IPS-20b (cell line): Measurements from ENCODE around the gene GNG2.

ENCODE experiments used
- H3K27ac ChIP-seq: one replicate; pipeline ENCODE4 v1.5.1; 2013; ENCODE audit warnings: low read length
- H3K27me3 ChIP-seq: 2 replicates; pipeline ENCODE4 v1.6.1; 2013; ENCODE audit warnings: mild to moderate bottlenecking, low read length, inconsistent platforms; ENCODE audit not compliant: insufficient read depth
- H3K36me3 ChIP-seq: 2 replicates; pipeline ENCODE4 v1.6.1; 2013; ENCODE audit warnings: low read depth, mild to moderate bottlenecking, inconsistent platforms, low read length, moderate library complexity; ENCODE audit not compliant: insufficient read depth
- H3K4me1 ChIP-seq: 2 replicates; pipeline ENCODE4 v1.6.1; 2013; ENCODE audit warnings: mild to moderate bottlenecking, control low read depth, inconsistent platforms, low read length, moderate library complexity; ENCODE audit not compliant: insufficient read depth
- H3K4me3 ChIP-seq: 2 replicates; pipeline ENCODE4 v1.5.1; 2013; ENCODE audit warnings: mild to moderate bottlenecking, low read length, inconsistent platforms
- H3K9ac ChIP-seq: 2 replicates; pipeline ENCODE4 v1.6.1; 2013; ENCODE audit warnings: low read depth, mild to moderate bottlenecking, inconsistent platforms, low read length, moderate library complexity
- H3K9me3 ChIP-seq: 2 replicates; pipeline ENCODE4 v1.6.1; 2013; ENCODE audit warnings: mild to moderate bottlenecking, low read depth, low read length, inconsistent platforms; ENCODE audit not compliant: insufficient read depth

The GNG2 gene

DNA sequence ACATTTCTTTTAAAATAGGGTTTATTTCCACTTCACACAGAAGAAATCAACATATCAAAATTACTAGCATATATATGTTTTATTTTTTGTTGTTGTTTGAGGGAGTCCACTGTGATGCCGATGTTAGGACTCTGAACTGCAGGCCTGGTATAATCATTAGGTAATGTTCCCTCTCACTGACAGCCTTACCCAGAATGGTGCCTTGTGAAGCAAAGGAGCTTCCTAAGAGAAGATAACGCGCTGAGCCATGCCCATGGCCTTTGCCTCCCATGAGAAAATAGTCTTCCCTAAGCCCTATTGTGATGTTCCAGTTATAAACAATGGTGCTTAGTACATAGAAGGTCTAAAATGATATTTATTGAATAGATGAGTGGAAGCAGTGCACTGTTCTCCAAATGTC is 12.0 kb downstream of the GNG2 start:
- Histone ChIP-seq H3K4me1 (peaks cover 4% of the 10 kb centered on the region; the same call in 1 of the 2 replicates), H3K9me3 (no peaks in the 10 kb centered on the region), H3K36me3 (no peaks in the 10 kb centered on the region), H3K4me3 (no peak overlapping the region), H3K27me3 (no peaks in the 10 kb centered on the region), H3K27ac (no peak overlapping the region), H3K9ac (no peak overlapping the region)

DNA sequence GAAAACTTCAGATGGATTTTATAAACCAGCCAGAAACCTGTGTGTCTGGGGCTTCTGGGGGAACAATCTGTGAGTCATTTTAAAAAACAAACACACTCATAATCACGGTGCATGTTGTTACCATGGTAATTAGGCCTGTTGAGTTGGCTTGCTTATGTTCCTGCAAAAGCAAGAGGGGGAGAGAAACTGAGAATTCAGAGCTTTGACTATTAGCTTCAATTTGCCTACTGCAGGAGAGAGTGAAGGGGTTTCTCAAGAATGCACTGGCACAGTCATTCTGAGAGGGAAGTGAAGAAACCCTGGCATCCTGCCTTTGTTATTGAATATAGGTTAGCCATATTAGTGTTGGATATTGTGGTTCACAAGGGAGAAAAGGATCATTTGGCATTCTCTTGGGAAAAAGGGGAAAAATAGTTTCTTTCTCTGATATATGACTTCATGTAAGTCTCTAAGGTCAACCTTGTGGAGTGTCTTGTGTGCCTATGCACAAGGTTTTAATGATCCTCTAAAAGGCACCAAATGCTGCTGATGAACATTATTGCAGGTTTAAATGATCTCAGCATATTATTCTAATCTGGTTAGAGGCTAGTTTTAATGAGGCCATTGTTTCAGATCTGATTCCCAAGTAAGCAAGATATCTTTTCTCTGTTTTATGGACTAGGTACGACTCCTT is 12.9 kb downstream of the GNG2 start:
- Histone ChIP-seq H3K27me3 (no peaks in the 10 kb centered on the region), H3K27ac (no peak overlapping the region), H3K36me3 (no peaks in the 10 kb centered on the region), H3K9ac (no peak overlapping the region), H3K4me1 (0 out of 2 replicates have a peak, but pooled peaks cover 4% of the 10 kb centered on the region), H3K9me3 (no peaks in the 10 kb centered on the region), H3K4me3 (no peak overlapping the region)

DNA sequence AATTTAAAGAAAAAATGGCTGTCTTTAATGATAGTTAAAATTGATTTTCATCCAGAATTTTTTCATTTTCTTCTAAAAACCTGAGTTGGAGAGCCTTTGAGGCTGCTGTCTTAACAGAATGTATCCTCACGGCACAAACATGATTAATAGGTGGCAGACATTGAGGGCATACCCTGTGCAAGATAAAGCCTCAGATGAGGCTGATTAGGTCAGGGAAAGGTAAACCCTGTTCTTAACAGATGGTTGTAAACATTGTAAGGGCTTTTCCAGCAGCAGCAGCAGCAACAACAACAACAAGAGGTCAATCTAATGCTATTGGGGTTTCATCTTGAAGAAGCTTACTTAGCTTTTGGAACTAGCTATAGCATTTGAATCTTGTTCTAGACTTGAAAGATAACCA is 17.4 kb downstream of the GNG2 start:
- no peaks in the 10 kb centered on the region for H3K36me3 ChIP-seq
- no peak overlapping the region for H3K9ac ChIP-seq
- no peaks in the 10 kb centered on the region for H3K27me3 ChIP-seq
- no peak overlapping the region for H3K27ac ChIP-seq
- H3K9me3 ChIP-seq: no peaks in the 10 kb centered on the region
- no peak overlapping the region for H3K4me3 ChIP-seq
- H3K4me1 ChIP-seq: no peaks in the 10 kb centered on the region

DNA sequence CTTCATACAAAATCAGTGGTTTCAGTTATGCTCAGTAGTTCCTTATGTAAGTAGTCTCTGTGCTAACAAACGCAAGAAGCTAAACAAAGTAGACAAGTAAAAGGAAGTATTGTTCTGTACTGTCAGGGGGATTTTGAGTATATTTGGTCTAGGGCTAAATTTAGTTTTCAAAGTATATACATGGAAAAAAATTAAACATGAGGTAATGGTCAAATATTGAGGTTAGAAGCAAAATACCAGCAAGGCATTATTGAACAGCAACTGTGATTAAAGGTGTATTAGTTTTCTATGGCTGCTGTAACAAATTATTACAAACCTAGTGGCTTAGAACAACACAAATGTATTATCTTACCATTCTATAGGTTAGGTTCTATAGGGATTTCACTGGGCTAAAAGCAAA is 18.8 kb downstream of the GNG2 start:
- no peaks in the 10 kb centered on the region for H3K9me3 ChIP-seq
- no peak overlapping the region for H3K27ac ChIP-seq
- H3K36me3 ChIP-seq: no peaks in the 10 kb centered on the region
- no peak overlapping the region for H3K9ac ChIP-seq
- H3K4me3 ChIP-seq: no peak overlapping the region
- H3K27me3 ChIP-seq: no peaks in the 10 kb centered on the region
- H3K4me1 ChIP-seq: no peaks in the 10 kb centered on the region

DNA sequence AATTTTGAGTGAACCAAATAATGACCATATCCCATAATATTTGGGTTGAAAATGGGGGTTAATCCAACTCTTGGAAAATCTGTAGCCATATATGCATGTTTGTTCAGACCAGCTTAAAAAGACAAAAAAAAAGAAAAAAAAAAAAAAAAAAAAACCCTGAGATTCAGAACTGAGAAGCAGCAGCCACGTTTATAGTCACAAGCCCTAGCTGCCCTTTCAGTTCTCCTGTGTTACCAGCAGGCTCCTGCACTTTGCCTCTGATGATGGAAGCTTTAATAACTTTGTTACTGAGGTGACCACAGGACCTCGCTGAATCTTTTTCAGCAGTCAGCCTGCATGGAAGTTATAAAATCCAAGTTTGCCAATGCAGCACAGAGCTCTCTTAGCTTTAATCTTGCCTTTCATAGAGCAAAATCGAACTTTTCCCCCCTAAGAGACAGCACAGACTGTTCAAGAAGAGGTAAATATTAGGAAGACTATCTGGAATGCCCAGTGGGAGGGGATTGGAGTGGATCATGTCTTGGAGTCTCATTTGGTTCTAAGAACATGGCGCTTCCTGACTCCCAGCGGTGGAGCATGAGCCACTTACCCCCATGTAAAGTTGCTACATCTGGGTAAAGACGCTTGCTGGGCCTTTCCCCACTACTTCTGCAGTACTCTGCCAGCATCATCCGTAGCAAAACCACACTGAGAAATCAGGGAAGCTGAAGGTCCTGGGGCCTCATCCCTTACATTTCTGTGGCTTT is 20.6 kb downstream of the GNG2 start:
- H3K4me3 ChIP-seq: no peak overlapping the region
- no peaks in the 10 kb centered on the region for H3K27me3 ChIP-seq
- no peaks in the 10 kb centered on the region for H3K36me3 ChIP-seq
- no peaks in the 10 kb centered on the region for H3K9me3 ChIP-seq
- no peaks in the 10 kb centered on the region for H3K4me1 ChIP-seq
- H3K27ac ChIP-seq: no peak overlapping the region
- H3K9ac ChIP-seq: no peak overlapping the region

DNA sequence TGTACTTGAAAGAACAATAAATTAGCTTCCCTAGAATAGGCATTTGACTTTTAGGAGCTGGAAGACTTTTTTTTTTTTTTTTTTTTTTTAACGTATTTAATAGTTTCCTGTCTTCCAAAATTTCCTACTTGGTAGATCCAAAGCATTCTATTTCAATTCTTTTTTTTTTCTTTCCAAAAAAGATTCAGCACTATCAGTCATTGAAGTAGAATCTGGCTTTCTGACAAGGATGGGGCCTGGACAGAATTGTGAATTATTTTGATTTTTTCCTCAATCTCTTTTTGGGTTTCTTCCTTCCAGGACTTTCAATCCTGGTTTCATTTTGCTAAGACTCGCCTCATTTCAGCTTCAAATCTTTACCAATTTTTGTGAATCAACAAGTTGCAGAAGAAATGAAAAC is 21.2 kb downstream of the GNG2 start:
- Histone ChIP-seq H3K9me3 (no peaks in the 10 kb centered on the region), H3K9ac (no peak overlapping the region), H3K36me3 (no peaks in the 10 kb centered on the region), H3K4me3 (no peak overlapping the region), H3K4me1 (no peaks in the 10 kb centered on the region), H3K27me3 (no peaks in the 10 kb centered on the region), H3K27ac (no peak overlapping the region)

DNA sequence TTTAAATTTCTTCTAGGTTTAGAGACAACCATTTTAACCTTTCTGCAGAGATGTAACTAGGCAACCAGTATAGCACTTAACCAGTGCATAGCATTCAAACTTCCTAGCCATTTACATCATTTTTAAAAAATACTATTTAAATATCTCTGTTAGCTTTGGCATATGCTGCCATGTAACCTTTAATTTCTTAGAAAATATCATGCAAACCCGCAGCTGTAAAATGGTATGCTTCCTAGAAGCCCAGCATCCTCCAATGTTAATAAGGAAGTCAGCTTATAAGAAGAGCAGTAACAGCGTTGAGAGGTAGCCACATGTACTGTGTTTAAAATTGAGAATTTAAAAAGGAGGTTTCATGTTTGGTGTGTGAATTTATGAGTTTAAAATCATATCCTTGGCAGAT is 22.8 kb downstream of the GNG2 start:
- Histone ChIP-seq H3K4me1 (no peaks in the 10 kb centered on the region), H3K4me3 (no peak overlapping the region), H3K9ac (no peak overlapping the region), H3K27ac (no peak overlapping the region), H3K36me3 (no peaks in the 10 kb centered on the region), H3K27me3 (no peaks in the 10 kb centered on the region), H3K9me3 (no peaks in the 10 kb centered on the region)

DNA sequence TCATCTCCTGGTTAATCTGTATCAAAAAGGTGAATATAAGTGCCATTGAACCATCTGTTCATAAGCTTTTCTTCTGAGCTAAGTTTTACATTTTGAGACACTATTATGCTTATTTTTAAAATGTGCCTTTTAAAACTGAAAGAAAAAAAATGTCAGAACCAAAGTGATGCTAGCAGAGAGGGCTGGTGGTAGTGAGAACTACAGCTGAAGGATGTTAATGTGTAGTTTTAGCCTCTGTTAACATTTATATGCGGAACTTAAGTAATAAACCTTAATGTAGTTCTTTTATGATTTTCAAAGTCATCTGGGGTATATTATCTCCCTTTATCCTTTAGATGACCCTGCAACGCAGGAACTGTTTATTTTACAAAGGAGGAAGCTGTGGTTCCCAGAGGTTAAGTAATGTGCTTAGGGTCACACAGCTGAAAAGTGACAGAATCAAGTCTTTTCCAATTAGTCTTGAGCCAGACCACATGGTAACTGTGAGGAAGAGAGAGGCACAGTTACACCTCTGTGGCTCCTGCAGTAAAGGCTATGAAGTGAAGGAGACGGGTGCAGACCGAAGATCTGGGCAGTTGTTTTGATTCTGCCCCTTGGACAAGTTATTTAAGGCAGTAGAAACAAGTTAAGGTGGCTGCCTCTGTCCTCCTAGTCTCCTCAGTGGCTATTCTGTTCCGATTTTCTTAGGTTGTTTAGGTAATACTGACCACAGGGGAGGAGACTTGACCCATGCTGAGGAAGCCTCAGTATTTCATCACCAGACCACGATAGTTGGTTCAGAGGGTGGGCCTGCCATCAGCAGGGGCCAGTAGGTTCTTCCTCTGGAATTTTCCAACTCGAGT is 23.9 kb downstream of the GNG2 start:
- no peaks in the 10 kb centered on the region for H3K27me3 ChIP-seq
- no peaks in the 10 kb centered on the region for H3K9me3 ChIP-seq
- H3K4me3 ChIP-seq: no peak overlapping the region
- H3K9ac ChIP-seq: no peak overlapping the region
- H3K36me3 ChIP-seq: no peaks in the 10 kb centered on the region
- H3K27ac ChIP-seq: no peak overlapping the region
- H3K4me1 ChIP-seq: no peaks in the 10 kb centered on the region

DNA sequence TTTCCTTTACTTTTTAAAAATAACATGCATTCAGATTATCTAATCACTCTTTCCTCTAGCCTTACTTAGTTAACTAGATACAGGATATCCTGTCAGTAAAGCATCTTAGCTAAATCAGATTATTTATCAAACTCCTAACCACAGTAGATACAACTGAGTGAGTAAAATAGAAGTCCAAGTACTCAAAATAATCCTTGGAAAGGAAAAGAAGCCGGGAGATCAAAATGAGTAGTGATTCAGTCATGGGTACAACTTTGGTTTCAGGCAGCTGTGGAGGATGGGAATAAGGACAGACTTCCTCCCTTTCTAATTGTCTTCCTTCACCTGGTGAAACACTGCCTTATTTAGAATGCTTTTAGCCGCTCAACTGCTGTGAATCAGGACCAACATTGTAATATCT is 29.4 kb downstream of the GNG2 start:
- H3K4me1 ChIP-seq: 0 out of 2 replicates have a peak, but pooled peaks cover 4% of the 10 kb centered on the region
- H3K27me3 ChIP-seq: no peaks in the 10 kb centered on the region
- H3K36me3 ChIP-seq: no peaks in the 10 kb centered on the region
- no peak overlapping the region for H3K27ac ChIP-seq
- no peak overlapping the region for H3K9ac ChIP-seq
- H3K4me3 ChIP-seq: no peak overlapping the region
- H3K9me3 ChIP-seq: no peaks in the 10 kb centered on the region

DNA sequence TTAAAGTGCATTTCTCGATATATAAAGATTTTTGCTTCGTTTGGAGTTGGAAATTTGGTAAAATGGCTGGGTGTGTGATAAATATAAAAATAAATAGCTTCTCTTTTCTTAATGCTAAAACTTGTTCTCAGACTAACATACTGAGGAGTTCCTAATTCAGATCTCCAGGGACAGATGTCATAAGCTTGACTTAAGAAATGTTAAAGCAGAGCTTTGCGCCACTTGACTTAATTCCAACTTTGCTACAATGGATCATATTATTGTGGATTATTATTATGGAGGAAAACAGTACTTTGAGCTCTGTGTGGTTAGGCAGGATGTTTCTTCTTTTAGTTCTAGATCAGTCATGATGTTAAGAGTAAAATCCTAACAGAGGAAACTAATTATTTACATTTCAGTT is 33.8 kb downstream of the GNG2 start:
- H3K27ac ChIP-seq: no peak overlapping the region
- H3K4me3 ChIP-seq: no peak overlapping the region
- no peaks in the 10 kb centered on the region for H3K9me3 ChIP-seq
- H3K9ac ChIP-seq: no peak overlapping the region
- no peaks in the 10 kb centered on the region for H3K27me3 ChIP-seq
- H3K36me3 ChIP-seq: no peaks in the 10 kb centered on the region
- 0 out of 2 replicates have a peak, but pooled peaks cover 4% of the 10 kb centered on the region for H3K4me1 ChIP-seq

DNA sequence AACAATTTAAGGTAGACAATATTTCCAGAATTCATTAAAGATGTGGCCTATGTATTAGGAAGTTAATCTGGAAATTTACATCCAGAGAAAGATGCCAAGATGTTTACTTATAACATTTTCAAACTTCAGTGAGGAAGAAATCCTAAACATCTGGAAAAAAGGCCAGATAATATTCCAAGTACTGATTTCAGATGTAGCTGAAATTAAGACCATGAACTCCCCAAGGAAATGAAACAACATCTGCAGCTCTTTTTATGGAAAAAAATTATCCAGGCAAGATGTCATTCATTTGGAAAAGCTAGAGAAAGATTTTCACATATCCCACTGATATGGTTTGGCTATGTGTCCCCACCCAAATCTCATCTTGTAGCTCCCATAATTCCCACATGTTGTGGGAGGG is 35.0 kb downstream of the GNG2 start:
- Histone ChIP-seq H3K9me3 (no peaks in the 10 kb centered on the region), H3K27me3 (no peaks in the 10 kb centered on the region), H3K27ac (no peak overlapping the region), H3K4me1 (no peaks in the 10 kb centered on the region), H3K4me3 (no peak overlapping the region), H3K9ac (no peak overlapping the region), H3K36me3 (no peaks in the 10 kb centered on the region)
